Liver (tissue), 3 donors: ENCODE results near the gene IL22RA1.

Source experiments
- ATF3 ChIP-seq: IDR thresholded peaks from 2 replicates; pipeline ENCODE4 v1.6.1; 2016; ENCODE audit warnings: antibody characterized with exemption
- CTCF ChIP-seq: fragments of 150-350 bp; IDR thresholded peaks from 2 replicates; pipeline ENCODE4 v1.5.1; 2017; ENCODE audit warnings: improper control_type of control experiment, low read depth, low read length; ENCODE audit not compliant: missing input control
- FOXA1 ChIP-seq: IDR thresholded peaks from 2 replicates; pipeline ENCODE4 v1.6.1; 2016; ENCODE audit warnings: antibody characterized with exemption
- REST ChIP-seq: IDR thresholded peaks from 2 replicates; pipeline ENCODE4 v1.6.1; 2016; ENCODE audit warnings: antibody characterized with exemption, mild to moderate bottlenecking
- RXRA ChIP-seq, 2 donors: IDR thresholded peaks; 2 replicates each; pipeline ENCODE4 v1.6.1; 2017 to 2018; ENCODE audit warnings: antibody characterized with exemption in 2 of 2, mild to moderate bottlenecking in 1 of 2
- TAF1 ChIP-seq: conservative IDR thresholded peaks from 2 replicates; pipeline ENCODE4 v1.6.1; 2016; ENCODE audit warnings: antibody characterized with exemption, mild to moderate bottlenecking
- donor health status: healthy.
- donor health status: healthy.

GRCh38 chr1:24186993-24187790 is 44.3 kb upstream of the IL22RA1 start, which contains the start of gene IFNLR1:
- TF ChIP-seq CTCF (peak; percentile 3), TAF1 (peak; percentile 39), RXRA (IDR thresholded peaks at IDR 0.05) (peak; percentile 87 to 88), FOXA1 (peak; percentile 25), REST (no peak), ATF3 (peak; percentile 41)
